SU-DHL-6 (cell line): ENCODE measurements around the gene TUBA4B.

Experiments used
- H2AFZ ChIP-seq: fragments of 200-600 bp; sonication (generic); 2 replicates; pipeline ENCODE4 v1.6.1; 2014; ENCODE audit warnings: low read depth, mild to moderate bottlenecking, moderate library complexity, mixed read lengths, antibody characterized with exemption, low read length; ENCODE audit not compliant: severe bottlenecking
- H3F3A ChIP-seq: fragments of 200-600 bp; shearing (Covaris generic); 2 replicates; pipeline ENCODE4 v1.6.0; 2016; ENCODE audit warnings: antibody characterized with exemption, mild to moderate bottlenecking; ENCODE audit not compliant: insufficient read depth
- H3K27ac ChIP-seq: fragments of 200-600 bp; sonication (generic); 2 replicates; pipeline ENCODE4 v1.5.1; 2016; ENCODE audit warnings: low read depth, mild to moderate bottlenecking, low read length, moderate library complexity, mixed read lengths
- H3K27me3 ChIP-seq: fragments of 200-600 bp; sonication (generic), shearing (Covaris generic); 2 replicates; pipeline ENCODE4 v1.6.0; 2014; ENCODE audit warnings: mild to moderate bottlenecking, low read length
- H3K36me3 ChIP-seq: fragments of 200-600 bp; sonication (generic); 2 replicates; pipeline ENCODE4 v1.6.1; 2014; ENCODE audit warnings: mild to moderate bottlenecking, low read length, mixed read lengths
- H3K4me2 ChIP-seq: fragments of 300-600, 200-600 bp; shearing (Covaris generic), sonication (generic); 2 replicates; pipeline ENCODE4 v1.6.0; 2014; ENCODE audit warnings: low read length, low read depth, mild to moderate bottlenecking; ENCODE audit not compliant: poor library complexity, severe bottlenecking
- H3K4me3 ChIP-seq: fragments of 200-600 bp; sonication (generic); 2 replicates; pipeline ENCODE4 v1.5.1; 2014; ENCODE audit warnings: antibody characterized with exemption, low read length, mild to moderate bottlenecking, mixed read lengths; ENCODE audit not compliant: insufficient read depth, poor library complexity, severe bottlenecking
- H3K79me2 ChIP-seq: fragments of 200-600 bp; sonication (generic); 2 replicates; pipeline ENCODE4 v1.6.1; 2014; ENCODE audit warnings: mild to moderate bottlenecking, low read length, moderate library complexity; ENCODE audit not compliant: insufficient read depth
- H3K9ac ChIP-seq: fragments of 200-600 bp; sonication (generic); 2 replicates; pipeline ENCODE4 v1.7.0; 2014; ENCODE audit warnings: mild to moderate bottlenecking, low read length
- H3K9me2 ChIP-seq: fragments of 200-600 bp; sonication (generic); replicated peaks from 2 replicates; pipeline ENCODE4 v1.6.1; 2014; ENCODE audit warnings: low read length; ENCODE audit not compliant: insufficient read depth
- H3K9me3 ChIP-seq: fragments of 200-600 bp; sonication (generic); 2 replicates; pipeline ENCODE4 v1.6.1; 2014; ENCODE audit warnings: low read length, mixed read lengths; ENCODE audit not compliant: insufficient read depth
- H4K20me1 ChIP-seq: fragments of 200-600 bp; sonication (generic); 2 replicates; pipeline ENCODE4 v1.6.1; 2014; ENCODE audit warnings: low read depth, mild to moderate bottlenecking, antibody characterized with exemption, low read length, moderate library complexity, mixed read lengths
- CTCF ChIP-seq: fragments of 200-600 bp; sonication (generic); IDR thresholded peaks from one replicate; pipeline ENCODE4 v1.5.1; 2017; ENCODE audit warnings: antibody characterized with exemption, mild to moderate bottlenecking, low read length, moderate library complexity; ENCODE audit not compliant: insufficient read depth, poor library complexity, severe bottlenecking
- EZH2phosphoT487 ChIP-seq: fragments of 200-600 bp; sonication (generic), shearing (Covaris generic); conservative IDR thresholded peaks from 2 replicates; pipeline ENCODE4 v1.6.1; 2018; ENCODE audit warnings: mild to moderate bottlenecking, antibody characterized with exemption, low read length, moderate library complexity, mixed read lengths

Gene TUBA4B

GRCh38 chr2:219284501-219285372 is 31.7 kb downstream of the TUBA4B start:
- no peaks in the 10 kb centered on the region for H4K20me1 ChIP-seq
- no peaks in the 10 kb centered on the region for H3K9me3 ChIP-seq
- no peak overlapping the region for H3K9ac ChIP-seq
- H2AFZ ChIP-seq = no peak overlapping the region
- H3F3A ChIP-seq = no peaks in the 10 kb centered on the region
- H3K36me3 ChIP-seq = no peaks in the 10 kb centered on the region
- H3K27ac ChIP-seq = no peak overlapping the region
- no peak overlapping the region for H3K4me3 ChIP-seq
- no peak overlapping the region for H3K4me2 ChIP-seq
- no peaks in the 10 kb centered on the region for H3K27me3 ChIP-seq
- no peaks in the 10 kb centered on the region for H3K79me2 ChIP-seq
- no peaks in the 10 kb centered on the region for H3K9me2 ChIP-seq
- TF ChIP-seq EZH2phosphoT487 = no peak
- TF ChIP-seq CTCF = no peak

GRCh38 chr2:219285373-219285735 is 32.3 kb downstream of the TUBA4B start:
- H4K20me1 ChIP-seq = no peaks in the 10 kb centered on the region
- H3K4me2 ChIP-seq = no peak overlapping the region
- H3K27me3 ChIP-seq = no peaks in the 10 kb centered on the region
- H3F3A ChIP-seq = no peaks in the 10 kb centered on the region
- H3K79me2 ChIP-seq = no peaks in the 10 kb centered on the region
- no peak overlapping the region for H3K27ac ChIP-seq
- no peaks in the 10 kb centered on the region for H3K36me3 ChIP-seq
- H3K9me2 ChIP-seq = no peaks in the 10 kb centered on the region
- H3K9ac ChIP-seq = no peak overlapping the region
- H2AFZ ChIP-seq = no peak overlapping the region
- no peak overlapping the region for H3K4me3 ChIP-seq
- TF ChIP-seq EZH2phosphoT487 = no peak
- no peak for TF ChIP-seq CTCF
- H3K9me3 ChIP-seq = no peaks in the 10 kb centered on the region

- Histone ChIP-seq H2AFZ (no peak overlapping the region), H3K9me3 (no peaks in the 10 kb centered on the region), H3F3A (no peaks in the 10 kb centered on the region), H3K9me2 (no peaks in the 10 kb centered on the region), H3K27me3 (no peaks in the 10 kb centered on the region), H4K20me1 (no peaks in the 10 kb centered on the region), H3K36me3 (no peaks in the 10 kb centered on the region), H3K79me2 (no peaks in the 10 kb centered on the region), H3K9ac (no peak overlapping the region), H3K4me2 (no peak overlapping the region), H3K27ac (no peak overlapping the region), H3K4me3 (no peak overlapping the region)
- TF ChIP-seq CTCF = no peak
- no peak for TF ChIP-seq EZH2phosphoT487
These were observed 32.9 kb downstream of the TUBA4B start for GRCh38 chr2:219285894-219286425.
